HCT116 (cell line): ENCODE measurements around the gene PEDS1. TPM values are rescaled to one million over a fixed set of nuclear protein-coding genes. Genes with fewer than 3 reads are reported as not detected.
"Not testable (repeated sequence)": the region's sequence is repeated elsewhere in the genome, so short reads cannot be mapped to it uniquely, and the experiment has no call there.

ENCODE experiments used
- ATAC-seq: fragments of 200-7000 bp; cut with Tn5 transposase; 2 replicates; pipeline ENCODE4 v1.9.1; 2020; ENCODE audit warnings: mild to moderate bottlenecking, moderate library complexity
- BruUV-seq: library from RNA; stranded (reverse); fragments of 400-500 nt; replicated peaks from 2 replicates; lab custom pipeline; 2021; lab: Mats Ljungman, UMichigan
- CTCF ChIA-PET: fragments of 300-600 bp; sonication (Branson Sonifier 250); formaldehyde crosslinking; loops from one replicate; lab custom pipeline; 2021; ENCODE audit warnings: antibody characterized with exemption; lab: Charles Lee
- POLR2A ChIA-PET: fragments of 300-600, 350-600 bp; sonication (Branson Sonifier 250); formaldehyde crosslinking; loops from one replicate; lab custom pipeline; 2021; ENCODE audit warnings: antibody characterized with exemption; lab: Charles Lee
- RAD21 ChIA-PET, 2 experiments: fragments of 300-600 bp; sonication (Branson Sonifier 250); formaldehyde crosslinking; loops; one replicate each; lab custom pipeline; 2023; ENCODE audit warnings: low total read pairs in 2 of 2; ENCODE audit not compliant: uncharacterized antibody in 2 of 2, unreplicated experiment in 2 of 2, low non-redundant PET in 1 of 2; lab: Charles Lee
- DNase-seq: peaks from one replicate; pipeline ENCODE4 v3.0.0-alpha.2; 2010; ENCODE audit warnings: low read depth, low spot score
- H2AFZ ChIP-seq: fragments of 200-600 bp; shearing (Covaris generic), sonication (generic); 2 replicates; pipeline ENCODE4 v1.6.1; 2017; ENCODE audit warnings: low read depth, mixed run types, mixed read lengths, antibody characterized with exemption, low read length; ENCODE audit not compliant: poor library complexity, severe bottlenecking
- H3K27ac ChIP-seq: 2 replicates; pipeline ENCODE4 v1.5.1; 2012; ENCODE audit warnings: low read depth, low read length
- H3K27me3 ChIP-seq: fragments of 200-600 bp; sonication (generic); 2 replicates; pipeline ENCODE4 v1.6.1; 2016; ENCODE audit warnings: mixed run types, low read length, mixed read lengths; ENCODE audit not compliant: insufficient read depth
- H3K36me3 ChIP-seq, 2 experiments: fragments of 200-500 bp in 1 of 2; fragments of 200-600 bp in 1 of 2; sonication (Bioruptor generic) in 1 of 2; sonication (generic) in 1 of 2; 2 replicates each; pipeline versions ENCODE4 v1.5.1 to v1.6.1; 2014 to 2016; ENCODE audit warnings: low read length in 2 of 2, inconsistent platforms in 1 of 2, mixed read lengths in 1 of 2, mixed run types in 1 of 2; ENCODE audit not compliant: insufficient read depth in 2 of 2, control insufficient read depth in 1 of 2
- H3K4me1 ChIP-seq, 2 experiments: fragments of 200-600 bp in 1 of 2; sonication (generic) in 1 of 2; 2 replicates each; pipeline versions ENCODE4 v1.5.1 to v1.6.1; 2012 to 2017; ENCODE audit warnings: low read length in 2 of 2, inconsistent platforms in 1 of 2, mild to moderate bottlenecking in 1 of 2, mixed read lengths in 1 of 2, mixed run types in 1 of 2, moderate library complexity in 1 of 2; ENCODE audit not compliant: insufficient read depth in 2 of 2, control insufficient read depth in 1 of 2
- H3K4me2 ChIP-seq: fragments of 200-600 bp; sonication (generic); 2 replicates; pipeline ENCODE4 v1.6.1; 2017; ENCODE audit warnings: mixed run types, low read length, mixed read lengths
- H3K4me3 ChIP-seq, 2 experiments: fragments of 200-600 bp in 1 of 2; sonication (generic) in 1 of 2; replicated peaks in 1 of 2; 2 replicates each; pipeline ENCODE4 v1.5.1; 2011 to 2016; ENCODE audit warnings: low read length in 2 of 2, control low read depth in 1 of 2, low read depth in 1 of 2, mild to moderate bottlenecking in 1 of 2, mixed read lengths in 1 of 2, mixed run types in 1 of 2
- H3K79me2 ChIP-seq: fragments of 200-600 bp; sonication (generic); 2 replicates; pipeline ENCODE4 v1.6.1; 2017; ENCODE audit warnings: mild to moderate bottlenecking, mixed run types, low read length, moderate library complexity, mixed read lengths; ENCODE audit not compliant: insufficient read depth
- H3K9ac ChIP-seq: fragments of 200-600 bp; sonication (generic); 2 replicates; pipeline ENCODE4 v1.6.1; 2016; ENCODE audit warnings: low read length, mixed read lengths
- H3K9me2 ChIP-seq: fragments of 200-600 bp; sonication (generic), shearing (Covaris generic); 2 replicates; pipeline ENCODE4 v1.6.1; 2017; ENCODE audit warnings: mixed run types, mild to moderate bottlenecking, moderate library complexity; ENCODE audit not compliant: insufficient read depth
- H3K9me3 ChIP-seq, 2 experiments: fragments of 200-500 bp in 1 of 2; fragments of 200-600 bp in 1 of 2; sonication (Bioruptor generic) in 1 of 2; sonication (generic) in 1 of 2; 2 replicates each; pipeline ENCODE4 v1.6.1; 2014 to 2017; ENCODE audit warnings: low read length in 2 of 2, mixed read lengths in 2 of 2, inconsistent platforms in 1 of 2, low read depth in 1 of 2, mild to moderate bottlenecking in 1 of 2, mixed run types in 1 of 2, moderate library complexity in 1 of 2; ENCODE audit not compliant: control insufficient read depth in 1 of 2, insufficient read depth in 1 of 2
- H4K20me1 ChIP-seq: fragments of 200-600 bp; sonication (generic), shearing (Covaris generic); 2 replicates; pipeline ENCODE4 v1.6.1; 2017; ENCODE audit warnings: mixed run types, mild to moderate bottlenecking, moderate library complexity; ENCODE audit not compliant: insufficient read depth
- ATF3 ChIP-seq: IDR thresholded peaks from 2 replicates; pipeline ENCODE4 v1.6.1; 2012
- CTCF ChIP-seq, 3 experiments: fragments of 200-600 bp in 1 of 3; sonication (generic) in 1 of 3; IDR thresholded peaks in 2 of 3; conservative IDR thresholded peaks in 1 of 3; 2 replicates each; pipeline ENCODE4 v1.5.1; 2012 to 2017; ENCODE audit warnings: low read depth in 2 of 3, low read length in 2 of 3, antibody characterized with exemption in 1 of 3, borderline replicate concordance in 1 of 3, control low read depth in 1 of 3, mild to moderate bottlenecking in 1 of 3, mixed read lengths in 1 of 3, mixed run types in 1 of 3, moderate library complexity in 1 of 3; ENCODE audit not compliant: insufficient read depth in 1 of 3
- ELF1 ChIP-seq: IDR thresholded peaks from 2 replicates; pipeline ENCODE4 v1.6.1; 2012; ENCODE audit warnings: low read depth, borderline replicate concordance
- FOSL1 ChIP-seq: IDR thresholded peaks from 2 replicates; pipeline ENCODE4 v1.6.1; 2012; ENCODE audit warnings: low read depth
- JUND ChIP-seq: IDR thresholded peaks from 2 replicates; pipeline ENCODE4 v1.6.1; 2012
- POLR2AphosphoS5 ChIP-seq: IDR thresholded peaks from 2 replicates; pipeline ENCODE4 v1.6.1; 2011; ENCODE audit warnings: mild to moderate bottlenecking, low read depth, low read length, moderate library complexity
- RAD21 ChIP-seq: IDR thresholded peaks from 2 replicates; pipeline ENCODE4 v1.6.1; 2012; ENCODE audit warnings: low read depth, mild to moderate bottlenecking
- SRF ChIP-seq: IDR thresholded peaks from 2 replicates; pipeline ENCODE4 v1.6.1; 2012; ENCODE audit warnings: low read depth
- TCF7L2 ChIP-seq: IDR thresholded peaks from 2 replicates; pipeline ENCODE4 v1.7.0; 2011; ENCODE audit warnings: borderline replicate concordance, inconsistent platforms; ENCODE audit not compliant: insufficient read depth, insufficient read length; ENCODE audit errors: extremely low read depth
- YY1 ChIP-seq: IDR thresholded peaks from 2 replicates; pipeline ENCODE4 v1.6.1; 2011; ENCODE audit warnings: low read length, low read depth, moderate library complexity, mild to moderate bottlenecking; ENCODE audit not compliant: insufficient replicate concordance; ENCODE audit errors: extremely low read depth
- ZBTB33 ChIP-seq: IDR thresholded peaks from 2 replicates; pipeline ENCODE4 v1.6.1; 2011; ENCODE audit warnings: mild to moderate bottlenecking, low read length, moderate library complexity; ENCODE audit not compliant: insufficient replicate concordance; ENCODE audit errors: extremely low read depth
- ZFX ChIP-seq: fragments of 450-650 bp; IDR thresholded peaks from 2 replicates; pipeline ENCODE4 v1.6.1; 2017
- intact Hi-C: fragments of 100-400 bp; cut with micrococcal nuclease; formaldehyde crosslinking; loops from 2 replicates; pipeline ENCODE4 v1.10.0; 2022
- total RNA-seq: library from RNA; stranded (reverse); gene quantifications from one replicate; pipeline ENCODE4 v1.2.1, GENCODE V29; 2021; ENCODE audit not compliant: unreplicated experiment

PEDS1 gene
- total RNA-seq, 1 experiment from 2014 or later: 31.9 TPM

- Histone ChIP-seq H3K9me2 (no peaks in the 10 kb centered on the region), H3K27me3 (no peaks in the 10 kb centered on the region), H3K4me3 (no peak overlapping the region), H3K4me1 (no peaks in the 10 kb centered on the region), H2AFZ (no peak overlapping the region), H3K9me3 (no peaks in the 10 kb centered on the region), H4K20me1 (no peaks in the 10 kb centered on the region), H3K4me2 (no peak overlapping the region), H3K27ac (no peak overlapping the region), H3K79me2 (no peaks in the 10 kb centered on the region), H3K36me3 (no peaks in the 10 kb centered on the region), H3K9ac (no peak overlapping the region)
- DNase-seq (no peak), ATAC-seq (no peak)
- CTCF ChIA-PET: no interaction called here
- no TSS peak for BruUV-seq
- intact Hi-C loops: no loop called here
- RAD21 ChIA-PET: no interaction called here
- POLR2A ChIA-PET: no interaction called here
- TF ChIP-seq ZFX: no peak
- no peak for TF ChIP-seq FOSL1
- TF ChIP-seq JUND: no peak
- TF ChIP-seq POLR2AphosphoS5: no peak
- TF ChIP-seq ATF3: no peak
- TF ChIP-seq YY1: no peak
- TF ChIP-seq CTCF (IDR thresholded peaks at IDR 0.05 in 2 of 3, conservative IDR thresholded peaks at IDR 0.05 in 1 of 3; ENCODE audit: borderline replicate concordance in 1 of 3, insufficient read depth in 1 of 3, low read depth in 2 of 3, low read length in 2 of 3): no peak
- no peak for TF ChIP-seq TCF7L2
- TF ChIP-seq ZBTB33: no peak
- no peak for TF ChIP-seq ELF1
- TF ChIP-seq SRF: no peak
- TF ChIP-seq RAD21: no peak
Observed at GRCh38 chr20:50202677-50203076, 49.2 kb upstream of the PEDS1 start.

GRCh38 chr20:50201710-50202109, 48.2 kb upstream of the PEDS1 start:
- DNase-seq, BruUV-seq: not testable (repeated sequence)

More at GRCh38 chr20:50201710-50202109, 48.2 kb upstream of the PEDS1 start:
- H3K9me3 ChIP-seq, H3K4me1 ChIP-seq, CTCF ChIA-PET, intact Hi-C loops, H3K9ac ChIP-seq, H3K27ac ChIP-seq, H3K4me3 ChIP-seq, RAD21 ChIA-PET, H3K79me2 ChIP-seq, H3K4me2 ChIP-seq, H4K20me1 ChIP-seq, H2AFZ ChIP-seq, H3K9me2 ChIP-seq, H3K36me3 ChIP-seq, ATAC-seq, H3K27me3 ChIP-seq: not testable (repeated sequence)
- POLR2A ChIA-PET: interaction anchor here (0.7 to 1.5 kb wide), 2 partner anchors 11 to 915 kb away, joined by 3 read pairs; partner anchors contain the start of gene CEBPB
